Measurements from ENCODE around the gene LRFN2. TPM values are rescaled to one million over a fixed set of nuclear protein-coding genes. Genes with fewer than 3 reads are reported as not detected.

LRFN2 gene
- total RNA-seq, 2 experiments from 2014 or later: not detected

DNA sequence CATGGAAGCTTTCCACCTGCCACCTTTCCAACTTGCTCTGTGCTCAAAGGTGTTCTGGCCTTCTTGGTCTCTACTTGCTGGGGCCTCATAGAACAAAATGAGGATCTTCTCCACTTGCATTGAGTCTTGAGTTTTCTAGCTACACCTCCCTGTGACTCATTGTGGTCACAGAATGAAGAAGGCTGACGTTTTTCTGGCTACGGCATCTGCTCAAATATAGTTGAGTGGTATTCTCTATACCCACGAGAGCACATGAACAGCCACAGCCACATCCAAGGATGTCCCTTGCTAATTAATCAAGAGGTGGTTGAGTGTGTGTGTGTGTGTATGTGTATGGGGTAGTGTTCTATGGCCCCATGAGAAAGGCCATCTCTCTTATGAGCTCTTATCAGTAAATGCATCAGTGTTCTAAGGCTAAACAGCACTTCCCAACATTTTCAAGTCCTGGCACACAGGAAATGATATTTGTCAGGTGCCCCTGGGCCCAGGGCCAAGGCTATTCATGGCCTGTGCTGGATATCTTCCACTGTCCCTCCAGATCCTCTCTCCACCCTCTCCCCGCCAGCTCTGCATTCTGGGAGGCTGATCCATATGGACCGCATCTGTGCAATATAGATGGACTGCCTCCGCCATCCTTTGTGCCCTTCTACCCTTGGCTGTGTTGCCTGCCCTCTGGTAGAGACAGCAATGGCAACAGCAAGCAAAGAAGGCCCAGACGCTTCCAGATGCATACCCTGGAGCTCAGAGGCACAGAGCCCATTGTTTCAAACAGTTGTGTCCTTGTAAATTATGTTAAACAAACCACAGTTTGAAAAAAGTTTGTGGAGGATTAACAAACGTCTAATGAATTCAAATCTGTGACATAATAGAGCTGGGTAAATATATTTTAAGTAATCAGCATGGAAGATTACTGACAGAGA, 150.2 kb downstream of the LRFN2 start:
- CTCF ChIA-PET: no interaction called here
- H3K9me3 Mint-ChIP-seq: no peaks in the 10 kb centered on the region
- intact Hi-C loops (cut with DNase I, micrococcal nuclease): no loop called here
- Histone ChIP-seq H3K36me3 (ENCODE audit: insufficient read depth, low read length) (no peaks in the 10 kb centered on the region), H3K4me3 (ENCODE audit: low read length) (no peak overlapping the region), H3K9me3 (ENCODE audit: control insufficient read depth in 1 of 2, insufficient read depth in 1 of 2, low read length in 2 of 2) (no peaks in the 10 kb centered on the region), H3K27me3 (ENCODE audit: control insufficient read depth in 1 of 2, insufficient read depth in 2 of 2, low read length in 2 of 2) (no peaks in the 10 kb centered on the region), H3K4me1 (ENCODE audit: insufficient read depth, low read length) (peaks cover 5% of the 10 kb centered on the region), H3K27ac (ENCODE audit: low read depth in 1 of 2, low read length in 2 of 2) (no peak overlapping the region)
- ATAC-seq (ENCODE audit: poor library complexity): no peak
- DNase-seq: peak in 3 of 14 experiments; percentile 13 to 56 (median 37)
- no peaks in the 10 kb centered on the region for H3K4me1 Mint-ChIP-seq (ENCODE audit: low read depth)
- POLR2A ChIA-PET: no interaction called here
- H3K36me3 Mint-ChIP-seq (ENCODE audit: low read depth): no peaks in the 10 kb centered on the region
- no peak overlapping the region for H3K27ac Mint-ChIP-seq
- TF ChIP-seq, protein P1, sequence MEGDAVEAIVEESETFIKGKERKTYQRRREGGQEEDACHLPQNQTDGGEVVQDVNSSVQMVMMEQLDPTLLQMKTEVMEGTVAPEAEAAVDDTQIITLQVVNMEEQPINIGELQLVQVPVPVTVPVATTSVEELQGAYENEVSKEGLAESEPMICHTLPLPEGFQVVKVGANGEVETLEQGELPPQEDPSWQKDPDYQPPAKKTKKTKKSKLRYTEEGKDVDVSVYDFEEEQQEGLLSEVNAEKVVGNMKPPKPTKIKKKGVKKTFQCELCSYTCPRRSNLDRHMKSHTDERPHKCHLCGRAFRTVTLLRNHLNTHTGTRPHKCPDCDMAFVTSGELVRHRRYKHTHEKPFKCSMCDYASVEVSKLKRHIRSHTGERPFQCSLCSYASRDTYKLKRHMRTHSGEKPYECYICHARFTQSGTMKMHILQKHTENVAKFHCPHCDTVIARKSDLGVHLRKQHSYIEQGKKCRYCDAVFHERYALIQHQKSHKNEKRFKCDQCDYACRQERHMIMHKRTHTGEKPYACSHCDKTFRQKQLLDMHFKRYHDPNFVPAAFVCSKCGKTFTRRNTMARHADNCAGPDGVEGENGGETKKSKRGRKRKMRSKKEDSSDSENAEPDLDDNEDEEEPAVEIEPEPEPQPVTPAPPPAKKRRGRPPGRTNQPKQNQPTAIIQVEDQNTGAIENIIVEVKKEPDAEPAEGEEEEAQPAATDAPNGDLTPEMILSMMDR (IDR thresholded peaks at IDR 0.05): no peak
- H3K4me3 Mint-ChIP-seq: no peak overlapping the region
- no peaks in the 10 kb centered on the region for H3K27me3 Mint-ChIP-seq

DNA sequence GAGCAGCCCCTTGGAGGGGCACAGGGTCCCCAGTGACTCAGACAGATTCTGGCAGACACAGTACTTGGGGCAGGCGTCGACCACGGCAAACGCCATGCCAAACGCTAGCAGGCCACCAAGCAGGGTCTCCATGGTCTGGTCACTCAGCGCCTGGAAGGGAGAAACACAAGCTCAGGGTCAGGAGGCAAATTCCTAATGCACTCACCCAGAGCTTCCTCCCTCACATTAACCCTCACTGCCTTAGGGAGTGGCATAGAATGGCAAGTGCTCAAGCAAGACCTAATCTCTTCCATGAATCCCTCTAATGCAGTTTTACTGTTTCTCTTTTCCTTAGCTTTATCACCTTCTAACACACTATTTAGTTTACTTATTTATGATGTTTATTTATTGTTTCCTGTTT, 154.2 kb downstream of the LRFN2 start:
- no peaks in the 10 kb centered on the region for H3K9me3 Mint-ChIP-seq
- H3K9me3 ChIP-seq (ENCODE audit: control insufficient read depth in 1 of 2, insufficient read depth in 1 of 2, low read length in 2 of 2): no peaks in the 10 kb centered on the region
- no peak overlapping the region for H3K27ac Mint-ChIP-seq
- H3K4me3 Mint-ChIP-seq: no peak overlapping the region
- H3K4me3 ChIP-seq (ENCODE audit: low read length): no peak overlapping the region
- POLR2A ChIA-PET: no interaction called here
- DNase-seq (no peak), ATAC-seq (ENCODE audit: poor library complexity) (no peak)
- no peaks in the 10 kb centered on the region for H3K36me3 ChIP-seq (ENCODE audit: insufficient read depth, low read length)
- H3K36me3 Mint-ChIP-seq (ENCODE audit: low read depth): no peaks in the 10 kb centered on the region
- intact Hi-C loops (cut with DNase I, micrococcal nuclease): no loop called here
- no peaks in the 10 kb centered on the region for H3K27me3 ChIP-seq (ENCODE audit: control insufficient read depth in 1 of 2, insufficient read depth in 2 of 2, low read length in 2 of 2)
- H3K4me1 Mint-ChIP-seq (ENCODE audit: low read depth): no peaks in the 10 kb centered on the region
- TF ChIP-seq, protein P1 (IDR thresholded peaks at IDR 0.05): no peak
- no peaks in the 10 kb centered on the region for H3K27me3 Mint-ChIP-seq
- CTCF ChIA-PET: no interaction called here
- no peak overlapping the region for H3K27ac ChIP-seq (ENCODE audit: low read depth in 1 of 2, low read length in 2 of 2)
- peaks cover 3% of the 10 kb centered on the region for H3K4me1 ChIP-seq (ENCODE audit: insufficient read depth, low read length)

DNA sequence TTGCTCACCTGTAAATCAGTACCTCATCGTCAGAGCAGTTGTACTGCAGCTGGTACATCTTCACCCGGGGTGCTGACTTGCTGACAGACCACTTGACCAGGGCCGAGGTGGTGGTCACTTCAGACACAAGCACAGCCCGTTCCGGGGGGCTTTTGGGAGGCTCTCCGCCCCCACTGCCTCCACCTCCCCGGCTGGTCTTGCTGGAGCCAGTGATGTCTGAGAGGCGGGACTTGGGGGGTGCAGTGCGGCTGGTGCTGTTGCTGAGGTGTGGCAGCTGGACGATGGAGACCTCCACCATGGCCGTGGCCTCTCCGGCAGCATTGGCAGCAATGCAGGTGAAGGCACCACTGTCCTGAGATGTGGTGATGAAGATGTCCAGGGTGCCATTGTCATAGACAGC, 155.5 kb downstream of the LRFN2 start:
- Histone ChIP-seq H3K27ac (ENCODE audit: low read depth in 1 of 2, low read length in 2 of 2) (no peak overlapping the region), H3K9me3 (ENCODE audit: control insufficient read depth in 1 of 2, insufficient read depth in 1 of 2, low read length in 2 of 2) (no peaks in the 10 kb centered on the region), H3K4me3 (ENCODE audit: low read length) (no peak overlapping the region), H3K27me3 (ENCODE audit: control insufficient read depth in 1 of 2, insufficient read depth in 2 of 2, low read length in 2 of 2) (no peaks in the 10 kb centered on the region), H3K4me1 (ENCODE audit: insufficient read depth, low read length) (peaks cover 3% of the 10 kb centered on the region), H3K36me3 (ENCODE audit: insufficient read depth, low read length) (no peaks in the 10 kb centered on the region)
- Mint-ChIP-seq H3K9me3 (no peaks in the 10 kb centered on the region), H3K27me3 (no peaks in the 10 kb centered on the region), H3K36me3 (ENCODE audit: low read depth) (no peaks in the 10 kb centered on the region), H3K27ac (no peak overlapping the region), H3K4me3 (no peak overlapping the region), H3K4me1 (ENCODE audit: low read depth) (no peaks in the 10 kb centered on the region)
- ChIA-PET POLR2A (no interaction called here), CTCF (no interaction called here)
- intact Hi-C loops (cut with DNase I, micrococcal nuclease): no loop called here
- TF ChIP-seq, protein P1 (IDR thresholded peaks at IDR 0.05): no peak
- DNase-seq (no peak), ATAC-seq (ENCODE audit: poor library complexity) (no peak)
